NCI-H82 (cell line): Measurements from ENCODE around the gene OPN3.
A peak's percentile ranks its signal among the peaks of the same experiment; 100 is the strongest.

Source experiments
- DNase-seq: peaks from one replicate; lab custom pipeline; 2025; lab: John Stamatoyannopoulos, UW

OPN3 gene

GRCh38 chr1:241617426-241617825 is 22.7 kb downstream of the OPN3 start:
- no peak for DNase-seq

DNA sequence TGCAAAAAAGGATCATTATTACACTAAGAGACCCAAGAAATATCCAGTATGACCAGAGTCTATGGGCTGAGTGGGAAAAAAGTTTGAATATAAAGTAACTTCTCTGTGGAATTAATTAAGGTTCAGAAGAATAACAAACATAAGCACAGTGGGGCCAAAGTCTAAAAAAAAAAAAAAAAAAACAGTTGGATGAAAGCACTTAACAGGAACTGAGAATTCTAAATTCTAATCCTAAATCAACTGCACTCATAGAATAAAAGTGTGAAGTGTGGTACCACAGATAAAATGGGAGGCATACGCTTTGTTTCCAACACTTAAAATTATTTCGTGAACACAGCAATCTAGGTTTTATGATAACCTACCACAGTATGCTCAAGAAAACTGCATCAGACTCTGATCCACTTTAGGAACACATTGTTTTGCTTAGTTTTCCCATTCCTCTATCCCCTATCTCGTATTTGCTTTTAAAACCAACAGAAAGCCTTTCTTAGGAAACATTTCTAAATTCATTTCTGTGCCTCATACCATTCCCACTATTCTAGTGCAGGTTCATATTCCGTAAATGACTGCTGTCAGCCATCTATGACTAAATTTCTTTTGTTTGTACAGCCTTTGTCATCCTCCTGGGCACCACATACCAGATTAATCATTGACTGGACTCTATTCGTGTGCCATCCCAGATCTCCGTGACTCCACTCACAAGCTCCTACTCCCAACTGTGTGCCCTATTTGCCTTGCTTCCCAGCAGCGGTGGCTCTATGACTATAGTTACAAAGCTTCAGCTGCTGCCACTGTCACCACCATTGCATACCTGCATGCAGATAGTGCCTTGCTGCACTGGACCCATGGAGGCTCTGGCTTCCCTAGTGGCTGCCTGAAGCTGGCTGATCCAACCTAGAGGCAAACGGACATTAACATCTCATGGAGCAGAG is 24.9 kb downstream of the OPN3 start:
- no peak for DNase-seq

DNA sequence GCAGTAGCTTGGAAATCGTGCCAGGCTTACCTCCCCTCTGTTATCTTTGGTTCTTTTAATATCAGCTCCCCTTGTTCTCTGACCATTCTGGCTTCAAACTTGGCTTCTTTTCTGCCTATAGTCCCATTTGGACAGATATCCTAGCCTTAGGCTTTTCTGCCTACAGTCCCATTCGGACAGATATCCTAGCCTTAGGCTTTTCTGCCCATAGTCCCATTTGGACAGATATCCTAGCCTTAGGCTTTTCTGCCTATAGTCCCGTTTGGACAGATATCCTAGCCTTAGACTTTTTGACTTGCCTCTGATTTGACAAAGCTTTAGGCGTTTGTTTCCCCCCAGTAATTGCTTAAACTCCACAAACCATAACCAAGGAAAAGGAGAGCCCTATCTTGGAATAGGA is 25.6 kb downstream of the OPN3 start:
- no peak for DNase-seq

GRCh38 chr1:241614144-241614543 is 26.0 kb downstream of the OPN3 start:
- DNase-seq, result no peak

DNA sequence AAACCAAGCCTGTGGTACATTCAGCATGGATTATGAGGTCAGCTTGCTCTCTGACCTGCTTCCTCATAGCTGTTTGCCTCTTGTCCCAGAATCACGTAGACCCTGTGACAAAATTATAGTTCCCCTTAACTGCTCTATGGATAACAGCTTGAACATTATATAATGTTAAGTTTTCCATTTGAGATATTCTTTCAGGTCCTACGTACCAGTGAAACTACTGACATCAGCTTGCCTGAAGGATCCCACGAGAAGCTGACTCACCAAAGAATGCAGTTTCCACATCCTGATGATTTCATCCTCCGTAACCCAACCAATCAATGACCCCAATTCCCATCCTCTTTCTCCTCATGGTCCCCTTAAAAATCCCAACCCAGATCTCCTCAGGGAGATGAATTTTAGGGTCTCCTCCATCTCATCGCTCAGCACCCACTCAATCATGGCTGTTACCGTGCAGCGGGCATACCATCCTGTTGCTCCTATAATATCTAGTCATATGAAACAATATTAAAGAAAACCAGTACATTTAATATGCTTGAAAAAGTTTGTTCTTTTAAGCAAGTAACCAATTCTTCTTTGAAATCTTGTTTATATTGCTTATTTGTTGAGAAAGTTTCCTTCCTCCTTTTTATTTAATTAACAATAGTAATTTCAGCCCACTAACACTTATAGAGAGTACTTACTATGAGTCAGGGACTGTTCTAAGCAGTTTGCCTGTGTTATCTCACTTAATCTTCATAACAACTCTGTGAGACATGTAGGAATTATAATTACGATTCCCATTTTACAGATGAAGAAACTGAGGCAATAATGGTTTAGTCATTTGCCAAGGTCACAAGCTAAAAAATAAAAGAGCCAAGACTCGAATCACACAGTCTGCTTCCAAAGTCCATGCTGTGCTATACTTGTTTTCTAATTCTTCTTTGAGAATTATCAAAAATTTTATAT is 27.4 kb downstream of the OPN3 start:
- DNase-seq, result no peak

GRCh38 chr1:241611736-241612135 is 28.4 kb downstream of the OPN3 start:
- DNase-seq, result no peak

GRCh38 chr1:241611063-241611462 is 29.1 kb downstream of the OPN3 start:
- peak; percentile 86 for DNase-seq

GRCh38 chr1:241610056-241610815 is 29.9 kb downstream of the OPN3 start:
- no peak for DNase-seq

DNA sequence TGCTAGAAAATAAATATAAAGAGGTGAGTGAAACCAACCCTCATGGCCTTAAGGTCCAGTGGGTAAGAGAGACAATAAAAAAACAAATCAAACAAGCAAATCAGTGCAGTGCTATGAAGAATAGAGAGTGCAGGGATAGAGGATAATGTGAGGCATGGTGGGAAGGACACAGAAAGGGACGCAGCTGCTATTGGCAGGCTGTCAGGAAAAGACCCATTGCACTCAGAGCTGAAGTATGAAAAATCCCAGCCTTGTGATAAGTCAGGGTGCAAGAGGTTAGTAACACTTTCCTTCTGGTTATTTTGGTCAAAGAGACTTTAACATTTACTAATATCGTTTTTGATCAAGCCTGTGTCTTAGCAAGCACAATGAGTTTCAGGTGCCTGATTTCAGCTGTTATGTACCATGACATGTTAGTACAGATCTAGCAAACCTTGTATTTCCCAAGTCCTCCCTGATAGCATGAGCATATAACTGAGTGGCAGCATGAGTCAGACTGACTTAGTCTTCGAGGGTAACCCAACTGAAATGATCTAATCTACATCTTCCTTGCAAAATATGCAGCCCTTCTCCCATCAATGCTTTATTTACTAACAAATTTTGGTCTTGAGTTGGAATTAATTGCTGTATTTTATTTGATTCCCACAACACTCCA is 31.7 kb downstream of the OPN3 start:
- no peak for DNase-seq

DNA sequence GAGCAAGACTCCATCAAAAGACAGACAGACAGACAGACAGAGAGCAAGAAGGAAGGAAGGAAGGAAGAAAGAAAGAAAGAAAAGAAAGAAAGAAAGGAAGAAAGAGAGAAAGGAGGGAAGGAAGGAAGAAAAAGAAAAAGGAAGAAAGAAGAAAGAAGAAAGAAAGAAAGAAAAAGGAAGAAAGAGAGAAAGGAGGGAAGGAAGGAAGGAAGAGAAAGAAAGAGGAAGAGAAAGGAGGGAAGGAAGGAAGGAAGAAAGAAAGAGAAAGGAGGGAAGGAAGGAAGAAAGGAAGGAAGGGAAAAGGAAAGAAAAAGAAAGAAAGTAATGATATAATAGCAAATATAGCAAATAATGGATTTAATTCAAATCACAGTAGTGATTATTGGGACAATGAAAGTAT is 32.7 kb downstream of the OPN3 start:
- no peak for DNase-seq

GRCh38 chr1:241606544-241606943 is 33.6 kb downstream of the OPN3 start:
- no peak for DNase-seq

GRCh38 chr1:241605146-241605805 is 34.9 kb downstream of the OPN3 start:
- DNase-seq, result peak; percentile 49

GRCh38 chr1:241603731-241604245 is 36.4 kb downstream of the OPN3 start:
- no peak for DNase-seq

- no peak for DNase-seq
These were observed 39.7 kb downstream of the OPN3 start for GRCh38 chr1:241600496-241600901.

DNA sequence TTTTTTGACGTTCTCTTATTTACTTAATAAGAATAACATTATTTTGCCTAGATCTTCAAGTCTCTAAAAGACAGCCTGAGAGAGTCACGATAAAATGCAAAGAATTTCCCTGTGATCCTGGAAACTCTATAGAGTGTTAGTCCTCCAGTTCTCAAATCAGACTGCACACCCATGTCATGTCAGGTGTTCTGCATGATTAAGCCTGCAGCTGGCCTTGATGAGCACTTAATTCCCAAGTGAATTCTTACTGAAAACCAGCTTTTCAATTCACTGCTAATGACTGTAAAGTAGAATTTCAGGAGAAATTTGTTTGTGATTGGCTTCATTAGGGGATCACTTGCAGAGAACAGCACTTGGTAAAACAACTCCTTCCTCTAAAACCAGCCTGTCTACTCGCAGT is 41.9 kb downstream of the OPN3 start:
- DNase-seq, result peak; percentile 28

GRCh38 chr1:241596633-241597032 is 43.5 kb downstream of the OPN3 start:
- DNase-seq, result no peak

- no peak for DNase-seq
These were observed 47.0 kb downstream of the OPN3 start for GRCh38 chr1:241593186-241593585.

GRCh38 chr1:241592273-241592958 is 47.8 kb downstream of the OPN3 start:
- no peak for DNase-seq

- no peak for DNase-seq
These were observed 48.4 kb downstream of the OPN3 start for GRCh38 chr1:241591736-241592135.

GRCh38 chr1:241591317-241591716 is 48.9 kb downstream of the OPN3 start:
- DNase-seq, result no peak
